ENCODE measurements around the gene RAN.

The RAN gene

DNA sequence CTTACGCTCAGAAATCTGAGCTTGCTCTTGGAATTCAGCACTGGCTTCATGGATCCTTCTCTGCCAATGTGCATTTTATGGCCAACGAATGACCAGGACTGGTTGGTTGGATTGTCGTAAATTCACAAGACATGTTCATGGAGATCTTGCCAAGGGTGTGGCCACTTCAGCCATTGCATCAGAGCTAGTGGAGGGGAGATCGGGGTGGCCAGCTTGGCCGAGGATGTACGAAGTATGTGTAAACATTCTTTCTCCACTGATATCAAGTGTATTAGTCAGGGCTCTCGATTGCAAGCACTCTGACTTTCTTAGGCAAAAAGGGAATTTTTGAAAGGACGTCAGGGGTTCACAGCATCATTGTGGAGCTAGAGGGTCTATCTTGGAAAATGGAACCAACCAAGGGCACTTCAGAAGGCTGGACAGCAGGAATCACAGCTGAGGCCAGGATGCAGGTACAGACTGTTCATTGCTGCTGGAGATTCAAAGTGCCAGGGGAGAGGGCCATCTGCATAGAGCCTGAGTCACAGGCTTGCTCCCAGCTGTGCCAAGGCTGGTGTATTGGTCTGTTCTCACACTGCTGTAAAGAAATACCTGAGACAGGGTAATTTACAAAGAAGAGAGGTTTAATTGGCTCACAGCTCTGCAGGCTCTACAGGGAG, 49.0 kb downstream of the RAN start:
- Histone ChIP-seq H3K36me3 (ENCODE audit: control insufficient read depth in 1 of 2, insufficient read depth in 2 of 2, low read depth in 1 of 2, low read length in 2 of 2) (no peaks in the 10 kb centered on the region), H3K79me1 (replicated peaks; ENCODE audit: low read length, poor library complexity, severe bottlenecking) (no peaks in the 10 kb centered on the region), H4K91ac (ENCODE audit: low read length) (no peak overlapping the region), H3K27me3 (ENCODE audit: control insufficient read depth in 1 of 2, insufficient read depth in 1 of 2, low read length in 2 of 2) (peaks cover 6 to 23% of the 10 kb centered on the region in 2 experiments), H3K23ac (ENCODE audit: low read length in 2 of 2) (no peak overlapping the region), H2BK12ac (ENCODE audit: low read length in 2 of 2) (no peak overlapping the region), H3K9me3 (ENCODE audit: control insufficient read depth, low read length) (peaks cover 4% of the 10 kb centered on the region), H2BK15ac (ENCODE audit: low read depth, poor library complexity, severe bottlenecking) (no peak overlapping the region), H3K14ac (ENCODE audit: low read length in 2 of 2) (no peak overlapping the region), H3K27ac (ENCODE audit: low read length, poor library complexity, severe bottlenecking) (no peak overlapping the region), H3K4me3 (ENCODE audit: insufficient read depth in 1 of 2, low read depth in 1 of 2, low read length in 2 of 2) (peak overlapping the region in 1 of 2 experiments; percentile 35), H3K9ac (ENCODE audit: low read length) (peak overlapping the region; percentile 53), H2BK120ac (ENCODE audit: low read depth, low read length) (no peak overlapping the region), H2AK5ac (ENCODE audit: low read length, severe bottlenecking) (no peak overlapping the region), H2BK5ac (ENCODE audit: low read depth, low read length, poor library complexity, severe bottlenecking) (no peak overlapping the region), H3K4ac (ENCODE audit: low read depth in 1 of 2, low read length in 2 of 2) (no peak overlapping the region), H4K8ac (ENCODE audit: low read length) (no peak overlapping the region), H3K18ac (ENCODE audit: low read depth in 1 of 2, low read length in 2 of 2) (no peak overlapping the region), H2AFZ (ENCODE audit: low read depth, low read length) (no peak overlapping the region), H3K4me1 (ENCODE audit: control insufficient read depth, insufficient read depth, low read depth, low read length) (no peaks in the 10 kb centered on the region), H3K4me2 (ENCODE audit: low read length, poor library complexity, severe bottlenecking) (no peak overlapping the region)
- WGBS, result 47% methylated on average over 8 of the region's 8 CpGs
- peak; percentile 69 for DNase-seq

DNA sequence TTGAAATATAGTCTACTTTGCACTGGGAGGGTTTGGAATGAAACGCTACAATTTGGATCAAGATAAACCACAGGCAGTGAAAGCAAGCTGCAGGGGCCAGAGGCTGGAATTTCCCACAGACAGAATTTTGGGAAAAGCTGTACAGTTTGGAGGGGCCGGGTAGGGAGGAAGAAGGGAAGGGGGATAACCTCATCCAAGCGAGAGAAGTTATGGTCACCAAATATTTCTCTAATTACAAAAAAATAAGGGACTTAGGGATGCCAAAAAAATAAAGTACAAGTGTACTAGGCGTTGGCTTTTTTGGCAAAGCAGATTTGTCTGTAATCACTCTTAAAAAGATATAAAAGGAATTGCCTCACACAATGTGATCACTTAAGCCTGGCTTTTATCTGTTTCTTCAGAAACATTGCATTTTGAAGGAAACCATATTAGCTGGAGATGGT, 50.7 kb downstream of the RAN start:
- H3K4me1 ChIP-seq (ENCODE audit: control insufficient read depth, insufficient read depth, low read depth, low read length), result no peaks in the 10 kb centered on the region
- no peak overlapping the region for H2BK120ac ChIP-seq (ENCODE audit: low read depth, low read length)
- H3K23ac ChIP-seq (ENCODE audit: low read length in 2 of 2), result no peak overlapping the region
- H2AK5ac ChIP-seq (ENCODE audit: low read length, severe bottlenecking), result no peak overlapping the region
- H2BK12ac ChIP-seq (ENCODE audit: low read length in 2 of 2), result no peak overlapping the region
- H3K9me3 ChIP-seq (ENCODE audit: control insufficient read depth, low read length), result peaks cover 4% of the 10 kb centered on the region
- no peak overlapping the region for H4K91ac ChIP-seq (ENCODE audit: low read length)
- no peaks in the 10 kb centered on the region for H3K36me3 ChIP-seq (ENCODE audit: control insufficient read depth in 1 of 2, insufficient read depth in 2 of 2, low read depth in 1 of 2, low read length in 2 of 2)
- no peaks in the 10 kb centered on the region for H3K79me1 ChIP-seq (replicated peaks; ENCODE audit: low read length, poor library complexity, severe bottlenecking)
- no peak overlapping the region for H3K4ac ChIP-seq (ENCODE audit: low read depth in 1 of 2, low read length in 2 of 2)
- H3K14ac ChIP-seq (ENCODE audit: low read length in 2 of 2), result no peak overlapping the region
- no peak overlapping the region for H3K18ac ChIP-seq (ENCODE audit: low read depth in 1 of 2, low read length in 2 of 2)
- H2BK15ac ChIP-seq (ENCODE audit: low read depth, poor library complexity, severe bottlenecking), result no peak overlapping the region
- no peak overlapping the region for H2BK5ac ChIP-seq (ENCODE audit: low read depth, low read length, poor library complexity, severe bottlenecking)
- peaks cover 3 to 6% of the 10 kb centered on the region in 2 experiments for H3K27me3 ChIP-seq (ENCODE audit: control insufficient read depth in 1 of 2, insufficient read depth in 1 of 2, low read length in 2 of 2)
- H2AFZ ChIP-seq (ENCODE audit: low read depth, low read length), result no peak overlapping the region
- H3K4me3 ChIP-seq (ENCODE audit: insufficient read depth in 1 of 2, low read depth in 1 of 2, low read length in 2 of 2), result no peak overlapping the region
- no peak for DNase-seq
- H4K8ac ChIP-seq (ENCODE audit: low read length), result no peak overlapping the region
- 68% methylated on average over 1 of the region's 4 CpGs for WGBS
- peak overlapping the region; percentile 20 for H3K9ac ChIP-seq (ENCODE audit: low read length)
- no peak overlapping the region for H3K4me2 ChIP-seq (ENCODE audit: low read length, poor library complexity, severe bottlenecking)
- no peak overlapping the region for H3K27ac ChIP-seq (ENCODE audit: low read length, poor library complexity, severe bottlenecking)

DNA sequence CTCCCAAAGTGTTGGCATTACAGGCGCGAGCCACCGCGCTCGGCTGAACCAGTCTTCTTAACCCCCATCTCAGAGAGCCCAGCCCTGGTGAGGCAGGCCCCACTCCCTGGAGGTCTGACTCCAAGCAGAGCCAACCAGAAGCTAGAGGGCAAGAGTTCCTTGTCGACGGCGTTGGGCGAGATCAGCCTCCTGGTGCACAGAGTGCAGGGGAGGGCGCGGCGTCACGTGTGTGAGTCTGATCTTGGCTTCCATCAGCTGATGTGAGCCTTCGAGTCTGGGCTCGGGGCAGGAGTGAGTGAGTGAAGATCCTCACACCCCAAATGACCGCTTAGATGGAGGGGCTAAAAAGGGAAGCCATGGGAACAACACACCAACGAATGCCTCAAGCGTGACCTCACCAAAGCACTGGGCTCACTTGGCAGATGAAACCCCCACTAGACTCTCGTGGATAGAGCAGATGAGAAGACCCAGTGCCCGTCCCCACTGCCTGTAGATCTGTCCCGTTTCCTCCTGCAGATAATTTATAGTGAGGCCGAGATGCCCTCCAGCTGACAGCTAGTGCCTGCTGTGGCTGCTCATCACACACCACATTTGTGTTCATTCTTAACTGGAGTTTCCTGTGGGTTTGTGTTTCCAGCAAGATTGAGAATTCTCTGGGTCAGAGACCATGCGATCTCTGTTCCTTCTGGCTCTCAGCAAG, 53.2 kb downstream of the RAN start:
- Histone ChIP-seq H3K9me3 (ENCODE audit: control insufficient read depth, low read length) (peaks cover 4% of the 10 kb centered on the region), H3K4me3 (ENCODE audit: insufficient read depth in 1 of 2, low read depth in 1 of 2, low read length in 2 of 2) (no peak overlapping the region), H2BK5ac (ENCODE audit: low read depth, low read length, poor library complexity, severe bottlenecking) (no peak overlapping the region), H3K27ac (ENCODE audit: low read length, poor library complexity, severe bottlenecking) (no peak overlapping the region), H3K14ac (ENCODE audit: low read length in 2 of 2) (no peak overlapping the region), H2AFZ (ENCODE audit: low read depth, low read length) (no peak overlapping the region), H2BK12ac (ENCODE audit: low read length in 2 of 2) (no peak overlapping the region), H2BK15ac (ENCODE audit: low read depth, poor library complexity, severe bottlenecking) (no peak overlapping the region), H4K91ac (ENCODE audit: low read length) (no peak overlapping the region), H3K36me3 (ENCODE audit: control insufficient read depth in 1 of 2, insufficient read depth in 2 of 2, low read depth in 1 of 2, low read length in 2 of 2) (no peaks in the 10 kb centered on the region), H4K8ac (ENCODE audit: low read length) (no peak overlapping the region), H3K4me2 (ENCODE audit: low read length, poor library complexity, severe bottlenecking) (no peak overlapping the region), H3K27me3 (ENCODE audit: control insufficient read depth in 1 of 2, insufficient read depth in 1 of 2, low read length in 2 of 2) (peaks cover 0 to 6% of the 10 kb centered on the region in 2 experiments), H3K79me1 (replicated peaks; ENCODE audit: low read length, poor library complexity, severe bottlenecking) (no peaks in the 10 kb centered on the region), H3K4me1 (ENCODE audit: control insufficient read depth, insufficient read depth, low read depth, low read length) (no peaks in the 10 kb centered on the region), H2BK120ac (ENCODE audit: low read depth, low read length) (no peak overlapping the region), H3K18ac (ENCODE audit: low read depth in 1 of 2, low read length in 2 of 2) (no peak overlapping the region), H2AK5ac (ENCODE audit: low read length, severe bottlenecking) (no peak overlapping the region), H3K23ac (ENCODE audit: low read length in 2 of 2) (no peak overlapping the region), H3K9ac (ENCODE audit: low read length) (no peak overlapping the region), H3K4ac (ENCODE audit: low read depth in 1 of 2, low read length in 2 of 2) (no peak overlapping the region)
- 88% methylated on average over 23 of the region's 23 CpGs for WGBS
- no peak for DNase-seq

DNA sequence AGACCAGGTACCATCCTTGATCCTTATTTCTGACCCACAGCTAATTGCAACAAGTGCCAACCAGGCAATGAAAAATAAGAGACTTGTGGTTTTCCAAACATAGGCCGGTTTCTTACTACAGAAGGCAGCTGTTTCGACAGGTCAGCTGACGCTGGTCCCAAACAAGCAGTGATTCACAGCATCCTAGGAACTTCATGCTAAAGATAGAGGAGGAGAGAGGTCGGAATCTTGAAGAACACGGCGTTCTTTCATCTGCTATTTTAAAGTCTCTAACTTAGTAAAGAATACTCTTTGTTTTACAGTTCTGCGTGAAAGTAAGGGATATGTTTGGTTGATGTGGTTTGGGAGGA, 53.8 kb downstream of the RAN start:
- H2BK120ac ChIP-seq (ENCODE audit: low read depth, low read length), result no peak overlapping the region
- no peak overlapping the region for H3K23ac ChIP-seq (ENCODE audit: low read length in 2 of 2)
- H3K9ac ChIP-seq (ENCODE audit: low read length), result no peak overlapping the region
- H4K8ac ChIP-seq (ENCODE audit: low read length), result no peak overlapping the region
- H3K4ac ChIP-seq (ENCODE audit: low read depth in 1 of 2, low read length in 2 of 2), result no peak overlapping the region
- no peaks in the 10 kb centered on the region for H3K36me3 ChIP-seq (ENCODE audit: control insufficient read depth in 1 of 2, insufficient read depth in 2 of 2, low read depth in 1 of 2, low read length in 2 of 2)
- H3K27me3 ChIP-seq (ENCODE audit: control insufficient read depth in 1 of 2, insufficient read depth in 1 of 2, low read length in 2 of 2), result peaks cover 0 to 8% of the 10 kb centered on the region in 2 experiments
- no peak overlapping the region for H2BK5ac ChIP-seq (ENCODE audit: low read depth, low read length, poor library complexity, severe bottlenecking)
- H2BK15ac ChIP-seq (ENCODE audit: low read depth, poor library complexity, severe bottlenecking), result no peak overlapping the region
- no peak overlapping the region for H2AFZ ChIP-seq (ENCODE audit: low read depth, low read length)
- no peaks in the 10 kb centered on the region for H3K4me1 ChIP-seq (ENCODE audit: control insufficient read depth, insufficient read depth, low read depth, low read length)
- no peak overlapping the region for H3K4me3 ChIP-seq (ENCODE audit: insufficient read depth in 1 of 2, low read depth in 1 of 2, low read length in 2 of 2)
- no peak overlapping the region for H2BK12ac ChIP-seq (ENCODE audit: low read length in 2 of 2)
- H3K27ac ChIP-seq (ENCODE audit: low read length, poor library complexity, severe bottlenecking), result no peak overlapping the region
- H3K18ac ChIP-seq (ENCODE audit: low read depth in 1 of 2, low read length in 2 of 2), result no peak overlapping the region
- peaks cover 4% of the 10 kb centered on the region for H3K9me3 ChIP-seq (ENCODE audit: control insufficient read depth, low read length)
- no peak overlapping the region for H3K4me2 ChIP-seq (ENCODE audit: low read length, poor library complexity, severe bottlenecking)
- H3K79me1 ChIP-seq (replicated peaks; ENCODE audit: low read length, poor library complexity, severe bottlenecking), result no peaks in the 10 kb centered on the region
- H3K14ac ChIP-seq (ENCODE audit: low read length in 2 of 2), result no peak overlapping the region
- 42% methylated on average over 4 of the region's 7 CpGs for WGBS
- peak; percentile 16 for DNase-seq
- H4K91ac ChIP-seq (ENCODE audit: low read length), result no peak overlapping the region
- no peak overlapping the region for H2AK5ac ChIP-seq (ENCODE audit: low read length, severe bottlenecking)
